ENCODE data around the gene PIM1. TPM values are rescaled to one million over a fixed set of nuclear protein-coding genes. Genes with fewer than 3 reads are reported as not detected.

Gene PIM1
- total RNA-seq, 2 donors from 2014 or later = 4.8 to 35.3 TPM

- Histone ChIP-seq H3K9me3 (no peaks in the 10 kb centered on the region), H3K27me3 (replicated peaks; ENCODE audit: insufficient read depth) (no peaks in the 10 kb centered on the region), H3K27ac (peak overlapping the region; percentile 81 to 84), H3K4me3 (peak overlapping the region; percentile 54 to 60), H3K36me3 (peaks cover 0 to 9% of the 10 kb centered on the region in 2 donors), H3K4me1 (replicated peaks) (peaks cover 5% of the 10 kb centered on the region)
- peak; percentile 95 for DNase-seq (ENCODE audit: low spot score)
- intact Hi-C loops (cut with DNase I) = loop anchor here (2.0 to 5.0 kb wide), 5 partner anchors 35 to 185 kb away; partner anchors contain the start of gene MTCH1
- 5% methylated on average over 17 of the region's 17 CpGs for WGBS
- TF ChIP-seq POLR2AphosphoS5 (IDR thresholded peaks at IDR 0.05) (peak; percentile 91), POLR2A (IDR thresholded peaks at IDR 0.05) (peak; percentile 47), CTCF (IDR thresholded peaks at IDR 0.05) (peak; percentile 98 to 99 (median 99))
Measured at GRCh38 chr6:37171970-37172812, 2.2 kb downstream of the PIM1 start.

GRCh38 chr6:37172912-37173492 is 3.0 kb downstream of the PIM1 start:
- no peak for DNase-seq (ENCODE audit: low spot score)
- Histone ChIP-seq H3K36me3 (peaks cover 0 to 9% of the 10 kb centered on the region in 2 donors), H3K4me3 (no peak overlapping the region), H3K27ac (peak overlapping the region; percentile 81 to 84), H3K27me3 (replicated peaks; ENCODE audit: insufficient read depth) (no peaks in the 10 kb centered on the region), H3K4me1 (replicated peaks) (peaks cover 5% of the 10 kb centered on the region), H3K9me3 (no peaks in the 10 kb centered on the region)
- no peak for TF ChIP-seq POLR2A (IDR thresholded peaks at IDR 0.05)
- TF ChIP-seq POLR2AphosphoS5 (IDR thresholded peaks at IDR 0.05) = no peak
- no peak for TF ChIP-seq CTCF (IDR thresholded peaks at IDR 0.05)
- WGBS = 82% methylated on average over 7 of the region's 7 CpGs
- intact Hi-C loops (cut with DNase I) = loop anchor here (2.0 to 5.0 kb wide), 4 partner anchors 36 to 186 kb away; partner anchors contain the start of gene MTCH1

- TF ChIP-seq POLR2AphosphoS5 (IDR thresholded peaks at IDR 0.05) (no peak), POLR2A (IDR thresholded peaks at IDR 0.05) (no peak), CTCF (IDR thresholded peaks at IDR 0.05) (no peak)
- Histone ChIP-seq H3K4me1 (replicated peaks) (peaks cover 5% of the 10 kb centered on the region), H3K4me3 (no peak overlapping the region), H3K9me3 (no peaks in the 10 kb centered on the region), H3K27ac (peak overlapping the region in 1 of 2 donors; percentile 84), H3K27me3 (replicated peaks; ENCODE audit: insufficient read depth) (no peaks in the 10 kb centered on the region), H3K36me3 (peaks cover 0 to 9% of the 10 kb centered on the region in 2 donors)
- no peak for DNase-seq (ENCODE audit: low spot score)
- 73% methylated on average over 9 of the region's 9 CpGs for WGBS
- intact Hi-C loops (cut with DNase I) = loop anchor here (2.0 to 5.0 kb wide), 4 partner anchors 35 to 186 kb away; partner anchors contain the start of gene MTCH1
Measured at GRCh38 chr6:37173493-37174195, 3.7 kb downstream of the PIM1 start.

GRCh38 chr6:37174196-37174514 is 4.2 kb downstream of the PIM1 start:
- Histone ChIP-seq H3K4me1 (replicated peaks) (peaks cover 3% of the 10 kb centered on the region), H3K27me3 (replicated peaks; ENCODE audit: insufficient read depth) (no peaks in the 10 kb centered on the region), H3K36me3 (peaks cover 0 to 9% of the 10 kb centered on the region in 2 donors), H3K4me3 (no peak overlapping the region), H3K27ac (no peak overlapping the region), H3K9me3 (no peaks in the 10 kb centered on the region)
- DNase-seq (ENCODE audit: low spot score) = no peak
- TF ChIP-seq POLR2AphosphoS5 (IDR thresholded peaks at IDR 0.05) = no peak
- no peak for TF ChIP-seq CTCF (IDR thresholded peaks at IDR 0.05)
- TF ChIP-seq POLR2A (IDR thresholded peaks at IDR 0.05) = no peak
- 67% methylated on average over 3 of the region's 3 CpGs for WGBS
- intact Hi-C loops (cut with DNase I) = loop anchor here (5.0 kb wide), 1 partner anchor 187 kb away; the partner anchor contains the start of gene MTCH1

Data from prostate gland (tissue), 2 donors.